B cell (primary cell): ENCODE measurements around the gene PRICKLE2. TPM values are rescaled to one million over a fixed set of nuclear protein-coding genes. Genes with fewer than 3 reads are reported as not detected.

ENCODE experiments used
- ATAC-seq: fragments of 200-7000 bp; cut with Tn5 transposase; one replicate; pipeline ENCODE4 v1.10.0; 2021; ENCODE audit warnings: low read depth, mild to moderate bottlenecking, moderate number of reproducible peaks, moderate library complexity
- CTCF ChIA-PET: fragments of 350-600 bp; sonication (Branson Sonifier 250); formaldehyde crosslinking; loops from one replicate; lab custom pipeline; 2021; ENCODE audit warnings: antibody characterized with exemption, inconsistent platforms; lab: Charles Lee
- POLR2A ChIA-PET: fragments of 350-600 bp; sonication (Branson Sonifier 250); formaldehyde crosslinking; loops from one replicate; lab custom pipeline; 2021; ENCODE audit warnings: antibody characterized with exemption; lab: Charles Lee
- DNase-seq: peaks from one replicate; pipeline ENCODE4 v3.0.0; 2013
- H2AFZ ChIP-seq: 2 replicates; pipeline ENCODE4 v1.6.1; 2012; ENCODE audit warnings: mild to moderate bottlenecking, low read depth, low read length; ENCODE audit not compliant: insufficient read depth, poor library complexity, severe bottlenecking
- H3K27ac ChIP-seq, 2 donors: 1 replicate in 1 of 2; 2 replicates in 1 of 2; pipeline ENCODE4 v1.5.1; 2012 to 2013; ENCODE audit warnings: low read length in 2 of 2, mild to moderate bottlenecking in 2 of 2, moderate library complexity in 1 of 2
- H3K27me3 ChIP-seq, 4 experiments: fragments of 200-600 bp in 1 of 4; sonication (generic) in 1 of 4; replicated peaks in 1 of 4; 1 replicate in 2 of 4; 2 replicates in 2 of 4; pipeline versions ENCODE4 v1.6.1 to v1.7.0; 2013 to 2016; ENCODE audit warnings: low read length in 3 of 4, mild to moderate bottlenecking in 2 of 4, mixed read lengths in 1 of 4, moderate library complexity in 1 of 4; ENCODE audit not compliant: insufficient read depth in 4 of 4, control insufficient read depth in 3 of 4; ENCODE audit errors: control extremely low read depth in 1 of 4
- H3K36me3 ChIP-seq, 2 experiments: replicated peaks in 1 of 2; 1 replicate in 1 of 2; 2 replicates in 1 of 2; pipeline versions ENCODE4 v1.6.1 to v1.7.1; 2013; ENCODE audit warnings: low read length in 1 of 2; ENCODE audit not compliant: insufficient read depth in 2 of 2, control insufficient read depth in 1 of 2; ENCODE audit errors: control extremely low read depth in 1 of 2, extremely low read depth in 1 of 2
- H3K4me1 ChIP-seq, 2 donors: fragments of 200-600 bp in 1 of 2; sonication (generic) in 1 of 2; 1 replicate in 1 of 2; 2 replicates in 1 of 2; pipeline versions ENCODE4 v1.5.1 to v1.6.1; 2013 to 2017; ENCODE audit warnings: low read length in 2 of 2; ENCODE audit not compliant: control insufficient read depth in 2 of 2, insufficient read depth in 2 of 2
- H3K4me2 ChIP-seq: replicated peaks from 2 replicates; pipeline ENCODE3; 2012; ENCODE audit warnings: mild to moderate bottlenecking, low read depth, low read length; ENCODE audit not compliant: poor library complexity, severe bottlenecking
- H3K4me3 ChIP-seq, 5 experiments: fragments of 200-600 bp in 1 of 5; sonication (generic) in 1 of 5; 1 replicate in 3 of 5; 2 replicates in 2 of 5; pipeline versions ENCODE4 v1.5.1 to v1.7.0; 2011 to 2016; ENCODE audit warnings: low read length in 4 of 5, mild to moderate bottlenecking in 4 of 5, low read depth in 2 of 5, control low read depth in 1 of 5, moderate library complexity in 1 of 5; ENCODE audit not compliant: insufficient read depth in 1 of 5; ENCODE audit errors: control extremely low read depth in 1 of 5, extremely low read depth in 1 of 5
- H3K79me2 ChIP-seq: fragments of 200-600 bp; sonication (generic); one replicate; pipeline ENCODE4 v1.6.0; 2016; ENCODE audit warnings: low read length; ENCODE audit not compliant: control insufficient read depth, insufficient read depth
- H3K9ac ChIP-seq: fragments of 200-600 bp; sonication (generic); 2 replicates; pipeline ENCODE4 v1.6.1; 2017; ENCODE audit warnings: mild to moderate bottlenecking, low read length, moderate library complexity
- H3K9me3 ChIP-seq, 3 donors: one replicate each; pipeline versions ENCODE4 v1.6.1 to v1.7.1; 2013; ENCODE audit warnings: low read length in 2 of 3; ENCODE audit not compliant: control insufficient read depth in 2 of 3, insufficient read depth in 1 of 3; ENCODE audit errors: control extremely low read depth in 1 of 3
- H4K20me1 ChIP-seq: 2 replicates; pipeline ENCODE4 v1.6.0; 2012; ENCODE audit warnings: mild to moderate bottlenecking, low read length; ENCODE audit not compliant: insufficient read depth, control insufficient read depth, poor library complexity, severe bottlenecking
- H3K27ac Mint-ChIP-seq: one replicate; pipeline ENCODE4 v1.8.0; 2021; ENCODE audit warnings: mixed read lengths
- H3K27me3 Mint-ChIP-seq: one replicate; pipeline ENCODE4 v1.8.0; 2021; ENCODE audit warnings: mixed read lengths
- H3K4me1 Mint-ChIP-seq: one replicate; pipeline ENCODE4 v1.8.0; 2021; ENCODE audit warnings: mixed read lengths
- H3K4me3 Mint-ChIP-seq: one replicate; pipeline ENCODE4 v1.8.0; 2021; ENCODE audit warnings: mixed read lengths
- H3K9me3 Mint-ChIP-seq: one replicate; pipeline ENCODE4 v1.8.0; 2022; ENCODE audit warnings: mixed read lengths; ENCODE audit not compliant: insufficient read depth
- EZH2 ChIP-seq: IDR thresholded peaks from 2 replicates; pipeline ENCODE4 v1.6.1; 2012; ENCODE audit warnings: borderline replicate concordance, low read depth, mild to moderate bottlenecking, moderate library complexity, low read length; ENCODE audit not compliant: insufficient read depth, poor library complexity, severe bottlenecking
- WGBS: methylation state at CpG from one replicate; pipeline ENCODE4 v1.1.5; 2013; ENCODE audit warnings: missing lambda C conversion rate; ENCODE audit not compliant: insufficient coverage; 5-methylcytosine and 5-hydroxymethylcytosine counted together
- intact Hi-C: fragments of 100-400 bp; cut with micrococcal nuclease; formaldehyde crosslinking; loops from one replicate; pipeline ENCODE4 v1.10.0; 2022
- polyA plus RNA-seq: library from polyadenylated mRNA; depleted of rRNA; stranded (reverse); fragments of >200 nt; gene quantifications from 2 replicates; pipeline ENCODE4 v1.2.3, GENCODE V29; 2012
- total RNA-seq, 2 donors: library from RNA; stranded (reverse); fragments of 120-200 nt in 1 of 2; gene quantifications; 1 replicate in 1 of 2; 2 replicates in 1 of 2; pipeline versions ENCODE4 v1.2.3 to v1.2.4, GENCODE V29; 2013 to 2022
- TF ChIP-seq, protein P1 (sequence below): fragments of 200-600 bp; IDR thresholded peaks from one replicate; pipeline ENCODE4 v1.8.0; 2022; ENCODE audit warnings: antibody characterized with exemption, mild to moderate bottlenecking

The PRICKLE2 gene
- total and polyA plus RNA-seq, 2 donors (not counting 1 experiment from before 2014, with no cell fraction given) = 0.30 to 1.4 TPM

DNA sequence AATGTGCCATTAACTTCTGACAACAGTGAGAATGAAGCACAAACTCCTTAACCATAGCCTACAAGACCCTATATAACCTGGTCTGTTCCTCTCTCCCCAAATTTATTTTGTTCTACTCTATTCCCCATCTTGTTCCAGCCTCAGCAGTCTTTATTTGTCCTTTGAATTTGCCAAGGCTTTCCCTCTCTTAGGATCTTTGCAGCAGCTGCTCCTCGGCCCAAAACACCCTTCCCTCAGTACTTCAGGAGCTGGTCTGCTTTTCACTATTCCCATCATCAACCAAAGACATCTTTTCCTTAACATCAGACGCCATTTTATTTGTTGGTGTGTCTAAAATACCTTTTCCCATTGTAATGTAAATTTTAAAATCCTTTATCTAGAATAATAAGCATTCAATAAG lies 10.2 kb downstream of the PRICKLE2 start:
- peaks cover 0 to 4% (median 0%) of the 10 kb centered on the region in 4 experiments for H3K27me3 ChIP-seq
- H4K20me1 ChIP-seq = no peaks in the 10 kb centered on the region
- H3K36me3 ChIP-seq = no peaks in the 10 kb centered on the region
- H3K9ac ChIP-seq = no peak overlapping the region
- no peak overlapping the region for H3K4me3 ChIP-seq
- no peak overlapping the region for H3K27ac ChIP-seq
- H3K9me3 ChIP-seq = no peaks in the 10 kb centered on the region
- Mint-ChIP-seq H3K27me3 (no peaks in the 10 kb centered on the region), H3K9me3 (no peaks in the 10 kb centered on the region), H3K4me1 (peaks cover 3% of the 10 kb centered on the region), H3K4me3 (no peak overlapping the region), H3K27ac (no peak overlapping the region)
- WGBS = 67% methylated on average over 1 of the region's 2 CpGs
- ATAC-seq = no peak
- DNase-seq = no peak
- TF ChIP-seq EZH2 = no peak
- TF ChIP-seq, protein P1, sequence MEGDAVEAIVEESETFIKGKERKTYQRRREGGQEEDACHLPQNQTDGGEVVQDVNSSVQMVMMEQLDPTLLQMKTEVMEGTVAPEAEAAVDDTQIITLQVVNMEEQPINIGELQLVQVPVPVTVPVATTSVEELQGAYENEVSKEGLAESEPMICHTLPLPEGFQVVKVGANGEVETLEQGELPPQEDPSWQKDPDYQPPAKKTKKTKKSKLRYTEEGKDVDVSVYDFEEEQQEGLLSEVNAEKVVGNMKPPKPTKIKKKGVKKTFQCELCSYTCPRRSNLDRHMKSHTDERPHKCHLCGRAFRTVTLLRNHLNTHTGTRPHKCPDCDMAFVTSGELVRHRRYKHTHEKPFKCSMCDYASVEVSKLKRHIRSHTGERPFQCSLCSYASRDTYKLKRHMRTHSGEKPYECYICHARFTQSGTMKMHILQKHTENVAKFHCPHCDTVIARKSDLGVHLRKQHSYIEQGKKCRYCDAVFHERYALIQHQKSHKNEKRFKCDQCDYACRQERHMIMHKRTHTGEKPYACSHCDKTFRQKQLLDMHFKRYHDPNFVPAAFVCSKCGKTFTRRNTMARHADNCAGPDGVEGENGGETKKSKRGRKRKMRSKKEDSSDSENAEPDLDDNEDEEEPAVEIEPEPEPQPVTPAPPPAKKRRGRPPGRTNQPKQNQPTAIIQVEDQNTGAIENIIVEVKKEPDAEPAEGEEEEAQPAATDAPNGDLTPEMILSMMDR = no peak
- ChIA-PET POLR2A (no interaction called here), CTCF (no interaction called here)
- H3K4me2 ChIP-seq = no peak overlapping the region
- no peaks in the 10 kb centered on the region for H3K4me1 ChIP-seq
- no peak overlapping the region for H2AFZ ChIP-seq
- H3K79me2 ChIP-seq = no peaks in the 10 kb centered on the region
- intact Hi-C loops = no loop called here

GRCh38 chr3:64214381-64215018 lies 10.8 kb downstream of the PRICKLE2 start:
- no peaks in the 10 kb centered on the region for H3K79me2 ChIP-seq
- no peak overlapping the region for H3K4me2 ChIP-seq

More at GRCh38 chr3:64214381-64215018, 10.8 kb downstream of the PRICKLE2 start:
- Mint-ChIP-seq H3K27me3 (no peaks in the 10 kb centered on the region), H3K4me3 (no peak overlapping the region), H3K9me3 (no peaks in the 10 kb centered on the region), H3K4me1 (peaks cover 3% of the 10 kb centered on the region), H3K27ac (no peak overlapping the region)
- intact Hi-C loops = no loop called here
- ChIA-PET POLR2A (no interaction called here), CTCF (no interaction called here)
- H2AFZ ChIP-seq = no peak overlapping the region
- H4K20me1 ChIP-seq = no peaks in the 10 kb centered on the region
- H3K9ac ChIP-seq = no peak overlapping the region
- ATAC-seq = no peak
- WGBS = 92% methylated on average over 8 of the region's 11 CpGs
- TF ChIP-seq, protein P1 = no peak
- TF ChIP-seq EZH2 = no peak
- H3K27ac ChIP-seq = no peak overlapping the region
- no peaks in the 10 kb centered on the region for H3K36me3 ChIP-seq
- peaks cover 0 to 4% (median 0%) of the 10 kb centered on the region in 4 experiments for H3K27me3 ChIP-seq
- H3K9me3 ChIP-seq = no peaks in the 10 kb centered on the region
- no peaks in the 10 kb centered on the region for H3K4me1 ChIP-seq
- DNase-seq = no peak
- H3K4me3 ChIP-seq = no peak overlapping the region
